Measurements from ENCODE around the gene MAP4K2.
"Not testable (repeated sequence)": the region's sequence is repeated elsewhere in the genome, so short reads cannot be mapped to it uniquely, and the experiment has no call there.

The MAP4K2 gene

DNA sequence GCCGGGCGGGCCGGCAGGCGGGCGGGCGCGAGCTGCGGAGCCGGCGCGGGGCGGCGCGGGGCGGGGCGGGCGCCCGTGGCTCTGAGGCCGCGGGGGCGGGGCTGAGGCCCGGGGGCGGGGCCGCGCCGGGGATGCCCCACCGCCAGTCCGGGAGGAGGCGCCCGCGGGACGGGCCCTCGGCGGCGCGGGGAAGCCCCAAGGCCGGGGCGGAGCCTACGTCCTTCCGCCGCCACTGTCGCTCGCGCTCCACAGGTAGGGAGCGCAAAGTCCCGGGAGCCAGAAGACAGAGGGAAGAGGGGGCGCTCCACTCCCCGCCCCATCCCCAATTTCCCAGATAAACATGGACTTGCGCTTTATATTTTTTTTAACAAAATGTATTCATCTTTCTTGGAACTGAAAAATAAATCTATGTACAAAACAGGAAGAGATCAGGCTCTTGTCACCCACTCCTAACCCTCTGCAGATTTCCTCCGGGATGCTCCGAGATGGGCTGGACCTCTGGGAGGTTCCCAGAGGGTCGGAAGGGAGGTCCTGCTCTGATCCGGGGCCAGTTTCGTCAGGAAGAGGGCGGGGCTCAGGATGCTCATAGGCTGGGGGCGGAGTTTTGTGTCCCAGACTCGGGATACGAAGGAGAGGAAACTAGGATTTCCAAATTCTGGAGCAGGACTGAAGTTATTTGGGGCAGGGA is at the start of gene MAP4K2:
Gene MAP4K2, minus strand, starts transcription at position 57 of the 688 bp plus-strand sequence. CDS start 65 bp downstream, outside the sequence.
- peak; percentile 97 for DNase-seq (ENCODE audit: low spot score)

DNA sequence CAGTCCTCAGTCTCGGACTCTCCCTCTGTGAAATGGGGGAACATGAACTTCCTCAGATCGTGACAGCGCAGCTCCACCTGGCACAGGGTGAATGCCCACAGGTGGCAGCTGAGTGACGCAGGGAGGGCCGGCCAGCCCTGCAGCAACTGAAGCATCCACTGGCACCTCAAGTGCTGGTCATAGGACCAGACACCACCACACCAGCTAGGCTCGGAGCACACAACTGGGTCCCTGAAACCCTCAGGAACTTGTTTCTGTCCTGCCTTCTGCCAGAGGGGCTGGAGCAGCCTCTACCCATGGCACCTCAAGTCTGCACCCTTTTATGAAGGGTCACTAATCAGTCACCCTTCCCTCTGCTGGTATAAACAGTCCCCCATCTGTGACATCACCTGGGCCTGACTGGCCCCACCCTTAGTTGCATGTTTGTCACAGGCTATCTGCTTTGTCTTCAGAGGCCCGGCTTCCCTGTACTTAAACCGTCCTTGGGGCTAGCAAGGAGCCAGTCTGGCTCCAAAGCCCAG is 48.9 kb upstream of the MAP4K2 start:
- DNase-seq (ENCODE audit: low spot score) = no peak

DNA sequence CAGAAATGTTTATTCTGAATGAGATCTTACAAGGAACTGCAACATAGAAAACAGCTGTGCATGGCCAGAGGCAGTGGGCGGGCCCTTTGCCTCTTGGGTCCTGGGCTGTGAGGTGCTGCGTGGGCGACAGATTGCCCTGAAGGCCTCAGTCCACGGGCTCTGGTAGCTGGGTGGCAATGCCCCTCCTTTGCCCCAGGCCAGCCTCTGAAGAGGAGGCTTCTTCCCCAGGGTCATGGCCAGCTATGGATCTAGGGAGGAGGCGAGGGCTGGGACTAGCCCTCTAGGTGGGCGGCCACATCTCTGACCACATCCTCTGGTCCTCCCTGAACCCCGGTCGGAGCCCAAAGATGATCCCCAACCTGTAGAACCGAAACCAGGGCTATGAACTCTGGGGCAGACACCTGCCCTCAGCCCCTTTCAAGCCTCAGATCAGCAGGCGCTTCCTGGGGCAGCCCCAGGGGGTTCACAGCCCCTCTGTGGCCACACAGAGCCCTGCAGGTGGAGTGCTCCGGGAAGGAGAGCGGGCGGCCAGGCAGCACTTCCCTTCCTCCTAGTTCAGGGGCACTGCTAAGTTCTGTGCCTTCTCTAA is 48.1 kb upstream of the MAP4K2 start:
- DNase-seq (ENCODE audit: low spot score) = peak; percentile 62

DNA sequence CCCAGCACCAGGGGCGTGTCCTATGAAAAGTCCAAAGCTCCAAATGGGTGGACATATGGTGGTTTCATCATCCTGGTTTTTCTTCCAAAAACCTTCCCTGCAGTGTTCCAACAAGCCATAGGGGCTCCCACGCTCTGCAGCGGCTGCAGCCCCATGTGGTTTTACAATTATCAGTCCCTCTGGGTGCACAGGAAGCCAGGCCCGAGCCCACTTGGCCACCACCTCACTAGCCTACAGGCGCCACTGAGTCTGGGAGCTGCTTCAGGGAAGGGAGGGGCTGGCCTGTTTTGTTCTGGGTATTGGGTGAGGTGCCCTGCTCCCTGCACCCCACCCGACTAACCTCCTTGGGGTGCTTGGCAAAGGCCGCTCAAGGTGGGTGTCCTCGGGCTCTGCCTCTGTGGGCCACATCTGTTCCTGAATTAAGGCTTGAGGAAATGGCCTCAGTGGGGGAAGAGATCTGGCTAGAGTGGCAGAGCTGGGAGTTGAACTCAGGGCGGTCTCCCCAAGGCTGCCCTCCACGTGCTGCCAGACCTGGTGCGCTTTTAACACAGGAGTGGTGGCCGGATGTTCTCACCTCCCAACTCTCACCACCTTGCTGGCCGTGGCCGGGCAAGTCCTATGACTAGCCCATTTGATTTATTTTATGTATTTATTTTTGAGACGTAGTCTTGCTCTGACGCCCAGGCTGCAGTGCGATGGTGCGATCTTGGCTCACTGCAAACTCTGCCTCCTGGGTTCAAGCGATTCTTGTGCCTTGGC is 46.8 kb upstream of the MAP4K2 start:
- no peak for DNase-seq (ENCODE audit: low spot score)

DNA sequence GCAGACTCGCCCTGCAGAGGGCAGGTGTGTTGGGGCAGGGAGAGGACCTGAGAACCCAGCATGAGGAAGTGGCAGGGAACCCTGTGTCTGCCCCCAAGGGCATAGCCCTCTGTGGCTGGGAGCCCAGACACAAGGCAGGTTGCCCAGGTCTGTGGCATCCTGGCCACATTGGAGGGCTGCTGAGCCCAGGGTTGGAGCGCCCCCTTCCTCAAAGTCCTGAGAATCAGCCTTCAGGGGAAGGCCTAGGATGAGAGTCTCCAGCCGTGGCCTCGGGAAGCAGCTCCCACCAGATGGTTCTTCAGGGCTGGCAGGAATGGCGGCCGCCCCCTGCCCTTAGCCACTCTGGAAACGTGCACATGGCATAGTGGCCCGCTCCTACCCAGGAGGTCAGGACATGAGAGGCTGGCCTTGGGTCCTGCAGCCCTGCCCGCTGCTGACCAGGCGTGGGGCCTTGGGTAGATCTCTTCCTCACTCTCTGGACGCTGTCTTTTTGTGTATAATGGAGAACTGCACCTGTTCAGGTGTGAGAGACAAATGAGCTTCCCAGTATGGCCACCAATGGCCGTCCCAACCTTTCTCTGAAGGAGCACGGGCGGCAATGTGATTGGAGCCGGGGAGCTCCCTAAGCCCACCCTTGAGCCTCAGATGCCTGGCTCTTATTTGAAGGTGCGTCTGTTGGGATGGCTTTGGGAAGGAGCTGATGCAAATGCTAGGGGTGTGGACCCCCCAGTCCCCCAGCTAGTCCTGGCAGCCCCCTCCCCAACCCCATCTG is 46.0 kb upstream of the MAP4K2 start:
- peak; percentile 66 for DNase-seq (ENCODE audit: low spot score)

DNA sequence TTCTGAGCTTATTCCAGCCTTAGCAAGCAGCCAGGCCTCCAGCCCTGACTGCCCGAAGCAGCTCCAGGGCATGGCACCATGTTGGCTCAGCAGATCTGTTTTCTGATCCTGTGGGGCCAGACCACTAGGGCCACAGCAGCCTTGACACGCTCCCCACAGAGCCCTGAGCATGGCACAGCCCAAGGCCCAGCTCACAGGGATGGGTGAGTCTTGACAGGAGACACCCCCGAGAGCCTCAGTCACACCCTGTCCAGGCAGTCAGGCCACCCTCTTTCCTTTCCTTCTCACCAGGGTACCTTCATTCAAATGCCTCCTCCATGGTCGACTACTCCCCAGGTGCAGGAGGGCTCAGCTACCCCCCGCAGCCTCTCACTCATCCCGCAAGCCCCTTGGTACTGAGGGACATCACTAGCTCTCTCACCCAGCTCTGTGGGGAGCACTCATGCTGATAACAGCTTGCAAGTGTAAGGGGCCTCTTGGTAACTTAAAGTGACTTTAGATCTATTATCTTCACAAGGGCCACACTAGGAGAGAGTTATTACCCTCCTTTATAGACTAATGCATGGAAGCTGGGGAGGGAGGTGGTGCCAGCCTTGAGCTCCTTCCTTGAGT is 45.3 kb upstream of the MAP4K2 start:
- DNase-seq (ENCODE audit: low spot score) = no peak

DNA sequence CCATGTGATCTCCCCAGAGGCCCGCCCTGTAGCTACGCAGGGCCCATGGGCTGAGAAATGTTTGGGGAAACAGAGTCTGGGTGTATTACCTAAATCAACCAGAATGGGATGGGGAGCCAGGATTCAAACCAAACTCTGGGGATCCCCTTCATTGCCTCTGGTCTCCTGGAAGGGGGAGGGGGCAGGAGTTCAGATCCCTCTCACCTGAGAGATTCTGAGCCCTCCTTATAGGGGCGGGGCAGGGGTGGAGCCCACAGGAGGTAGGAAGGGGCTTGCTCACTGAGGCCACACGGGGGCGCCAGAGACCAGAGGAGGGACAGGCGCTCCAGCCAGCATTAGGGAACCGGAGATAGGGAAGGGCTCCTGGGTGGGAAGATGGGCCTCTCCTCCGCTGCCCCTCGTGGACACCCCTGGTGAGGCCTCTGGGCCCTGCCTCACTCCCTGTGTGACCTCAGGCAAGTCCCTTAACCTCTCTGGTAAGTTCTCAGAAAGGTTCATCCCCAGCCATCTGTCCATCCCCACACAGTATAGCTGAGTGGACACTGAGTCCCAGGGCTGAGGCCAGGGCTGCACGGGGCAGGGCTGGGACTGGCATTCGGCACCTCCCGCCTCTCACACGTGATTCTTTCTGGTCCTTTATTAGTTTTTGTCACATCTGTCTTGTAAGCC is 44.1 kb upstream of the MAP4K2 start:
- DNase-seq (ENCODE audit: low spot score) = peak; percentile 88

DNA sequence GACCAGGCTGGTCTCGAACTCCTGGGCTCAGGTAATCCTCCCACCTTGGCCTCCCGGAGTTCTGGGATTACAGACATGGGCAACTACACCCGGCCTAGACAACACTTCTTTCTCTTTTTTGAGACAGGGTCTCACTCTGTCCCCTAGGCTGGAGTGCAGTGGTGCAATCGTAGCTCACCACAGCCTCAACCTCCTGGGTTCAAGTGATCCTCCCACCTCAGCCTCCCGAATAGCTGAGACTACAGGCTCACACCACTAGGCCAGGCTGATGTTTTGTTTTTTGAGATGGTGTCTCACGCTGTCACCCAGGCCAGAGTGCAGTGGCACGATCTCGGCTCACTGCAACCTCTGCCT is 42.7 kb upstream of the MAP4K2 start:
- not testable (repeated sequence) for DNase-seq (ENCODE audit: low spot score)

DNA sequence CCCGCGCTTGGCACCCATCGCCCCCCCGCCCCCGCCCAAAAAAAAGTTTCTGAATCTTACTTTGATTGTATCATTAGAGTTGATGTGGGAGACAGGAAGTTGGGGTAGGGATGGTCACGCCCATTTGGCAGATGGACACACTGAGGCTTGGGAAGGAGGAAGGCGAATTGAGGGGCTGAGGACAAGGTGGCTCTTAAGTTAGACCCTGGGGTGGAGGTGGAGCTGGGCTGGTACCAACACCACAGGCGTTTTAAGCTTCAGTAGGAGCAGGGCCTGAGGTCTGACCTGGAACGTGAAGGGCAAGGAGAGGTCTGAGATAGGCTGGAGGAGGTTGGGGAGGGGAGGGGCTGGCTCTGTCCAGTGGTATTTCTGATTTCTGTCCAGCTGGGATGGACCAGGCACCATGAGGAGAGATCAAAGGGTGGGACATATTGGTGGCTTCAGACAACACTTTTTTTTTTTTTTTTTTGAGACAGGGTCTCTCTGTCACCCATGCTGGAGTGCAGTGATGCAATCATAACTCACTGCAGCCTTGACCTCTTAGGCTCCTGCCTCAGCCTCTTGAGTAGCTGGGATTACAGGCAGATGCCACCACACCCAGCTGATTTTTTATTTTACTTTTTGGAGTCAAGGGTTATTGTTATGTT is 42.2 kb upstream of the MAP4K2 start:
- no peak for DNase-seq (ENCODE audit: low spot score)

DNA sequence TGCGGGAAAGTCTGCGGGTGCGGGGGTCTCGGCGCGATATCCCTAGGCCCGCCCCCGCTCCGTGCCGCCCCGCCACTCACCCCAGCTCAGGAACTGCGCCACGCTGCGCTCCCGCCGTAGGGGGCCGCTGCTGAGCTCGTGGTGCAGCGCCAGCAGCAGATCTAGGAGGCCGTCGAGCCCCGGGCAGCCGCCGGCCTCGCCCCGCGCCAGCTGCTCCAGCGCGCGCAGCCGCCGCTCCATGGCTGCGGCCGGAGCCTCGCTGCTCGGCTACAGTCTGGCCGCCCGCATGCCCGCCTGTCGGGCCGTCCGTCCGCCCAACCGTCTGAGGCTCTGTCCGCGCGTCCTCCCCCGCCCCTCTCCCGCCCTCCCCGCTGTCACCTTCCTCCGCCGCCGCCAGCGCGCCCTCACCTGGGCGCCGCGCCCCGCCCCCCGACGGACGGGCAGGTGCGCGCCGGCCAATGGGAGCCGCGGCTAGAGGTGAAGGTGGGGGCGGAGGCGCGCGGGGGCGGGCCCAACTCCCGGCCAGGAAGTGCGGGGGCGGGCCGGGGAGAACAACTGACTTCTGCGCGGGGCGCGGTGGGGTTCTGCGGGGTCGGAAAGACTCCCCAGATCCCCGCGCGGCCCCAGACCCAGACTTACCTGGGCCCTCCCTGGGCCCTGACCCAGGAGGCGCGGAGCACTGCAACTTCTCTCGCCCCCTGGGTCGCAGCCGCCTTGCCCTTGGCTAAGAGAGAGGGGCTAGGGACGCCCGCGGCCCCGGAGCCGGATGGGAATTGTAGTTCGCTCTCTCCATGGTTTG is 41.5 kb upstream of the MAP4K2 start, which contains the start of gene CDC42BPG:
Gene CDC42BPG, minus strand, starts transcription at position 324 of the 799 bp plus-strand sequence. Its CDS starts 84 bp downstream, at position 240.
- peak; percentile 98 for DNase-seq (ENCODE audit: low spot score)

DNA sequence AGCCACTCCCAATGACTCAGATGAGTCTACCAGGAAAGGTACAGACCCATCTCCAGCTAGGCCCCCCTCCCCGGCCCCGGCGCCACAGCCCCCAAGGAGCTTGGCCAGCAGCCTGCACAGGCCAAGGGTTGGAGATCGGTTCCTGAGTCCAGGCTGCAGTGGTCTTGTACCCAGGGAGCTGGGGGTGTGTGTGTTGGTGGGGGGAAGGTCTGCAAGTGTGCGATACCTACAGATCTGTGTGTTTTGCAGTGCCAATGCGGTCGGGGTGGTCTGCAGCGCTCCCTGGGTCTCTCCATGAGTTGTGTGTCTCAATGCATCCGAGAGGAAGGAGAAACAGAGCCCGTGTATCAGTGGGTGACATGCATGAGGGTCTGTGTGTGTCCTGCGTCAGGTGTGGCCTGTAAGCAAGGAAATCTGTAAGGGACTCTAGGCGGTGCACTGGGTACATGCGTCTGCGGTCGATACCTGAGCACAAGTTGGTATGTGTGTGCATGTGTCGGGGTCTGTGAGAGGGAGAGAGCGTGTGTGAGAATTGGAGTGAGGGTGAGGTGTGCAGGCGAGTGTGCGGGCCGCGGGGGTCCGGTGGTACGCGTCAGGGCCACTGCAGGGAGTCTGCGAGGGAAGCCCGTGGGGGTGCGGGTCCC is 40.8 kb upstream of the MAP4K2 start:
- DNase-seq (ENCODE audit: low spot score) = no peak

DNA sequence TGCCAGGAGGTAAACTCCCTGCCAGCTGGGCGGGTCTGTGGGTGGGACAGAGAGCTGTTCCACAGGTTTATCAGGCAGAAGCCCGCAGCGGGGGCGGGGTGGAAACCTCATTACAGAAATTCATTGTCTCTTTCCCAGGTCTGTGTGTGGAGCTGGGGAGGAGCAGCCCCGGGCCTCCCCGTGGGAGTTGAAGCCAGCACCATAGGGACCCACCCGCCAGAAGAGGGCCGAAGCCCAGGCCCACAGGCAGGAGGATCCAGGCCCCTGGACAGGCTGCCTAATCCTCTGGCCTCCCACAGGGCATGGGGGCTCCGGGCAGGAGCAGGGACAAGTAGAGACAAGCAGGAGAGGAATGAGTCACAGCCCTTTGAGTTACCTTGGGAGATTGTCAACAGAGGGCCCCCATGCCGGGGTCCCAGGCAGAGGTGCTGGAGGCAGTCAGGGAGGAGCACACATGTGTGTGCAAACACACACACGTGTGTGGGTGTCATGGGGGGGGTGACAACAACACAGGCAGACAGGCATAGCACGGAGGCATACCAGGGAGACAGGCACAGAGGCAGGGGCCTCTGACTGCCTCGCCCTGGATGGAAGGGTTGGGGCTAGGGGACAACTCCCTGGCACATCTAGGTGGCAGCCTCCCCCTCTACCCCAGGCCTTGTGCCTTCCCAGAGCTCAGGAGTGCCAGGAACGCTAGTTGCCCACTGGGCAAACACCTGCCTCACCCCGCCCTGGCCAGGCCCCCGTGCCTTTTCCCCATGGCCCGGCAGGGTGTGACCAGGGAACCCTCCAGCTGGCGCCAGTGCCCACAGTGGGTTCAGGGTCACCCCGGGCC is 40.1 kb upstream of the MAP4K2 start:
- peak; percentile 49 for DNase-seq (ENCODE audit: low spot score)

DNA sequence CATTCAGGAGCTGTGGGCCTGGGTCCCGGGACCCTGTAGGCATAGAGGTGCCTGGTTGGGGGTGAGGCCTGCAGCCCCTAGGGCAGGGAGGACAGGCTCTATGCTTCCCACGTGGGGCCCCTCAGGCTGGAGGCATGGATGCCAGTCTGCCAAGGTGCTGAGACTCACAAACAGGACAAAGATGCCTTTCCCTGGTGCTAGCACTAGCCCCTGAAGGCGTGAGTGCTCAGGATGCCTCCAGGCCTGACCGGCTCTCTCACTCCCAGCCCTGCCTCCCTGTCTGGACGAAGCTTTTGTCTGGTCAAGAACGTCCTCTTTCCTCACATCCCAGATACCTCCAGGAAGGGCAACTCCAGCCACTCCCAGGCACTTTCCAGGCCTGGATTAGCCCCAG is 39.3 kb upstream of the MAP4K2 start:
- no peak for DNase-seq (ENCODE audit: low spot score)

DNA sequence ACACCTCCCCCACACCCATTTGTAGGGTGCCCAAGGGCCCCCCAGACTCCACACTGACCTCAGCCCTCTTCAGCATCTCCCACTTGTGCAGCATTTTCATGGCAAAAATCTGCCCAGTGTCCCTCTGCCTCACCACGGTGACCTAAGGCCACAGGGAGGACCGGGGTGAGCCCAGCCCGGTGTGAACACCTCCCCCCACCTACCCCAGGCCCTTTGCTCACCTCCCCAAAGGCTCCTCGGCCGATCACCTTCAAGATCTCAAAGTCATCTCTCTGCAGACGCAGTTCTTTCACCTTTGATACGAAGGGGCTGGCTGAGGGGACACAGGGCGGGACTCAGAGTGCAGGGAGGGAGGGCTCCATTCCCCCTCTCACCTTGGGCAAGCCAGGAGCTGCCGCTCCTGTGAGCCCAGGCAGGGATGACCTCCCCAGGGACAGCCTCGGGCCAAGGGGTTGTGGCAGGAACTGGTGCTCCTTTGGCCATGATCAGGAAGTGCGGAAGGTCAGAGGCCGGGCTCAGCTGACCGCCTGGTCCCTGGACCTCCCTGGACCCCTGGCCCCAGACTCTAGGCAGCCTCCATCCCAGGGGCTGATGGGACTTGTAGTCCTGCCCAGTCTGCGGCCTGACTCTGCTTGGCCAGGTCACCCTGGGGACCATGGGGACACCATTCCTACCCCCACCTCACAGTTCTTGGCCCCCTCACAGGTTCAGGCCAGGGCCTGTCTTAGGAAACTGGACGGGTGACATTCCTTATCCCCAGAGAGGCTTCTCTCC is 38.8 kb upstream of the MAP4K2 start:
- peak; percentile 64 for DNase-seq (ENCODE audit: low spot score)

DNA sequence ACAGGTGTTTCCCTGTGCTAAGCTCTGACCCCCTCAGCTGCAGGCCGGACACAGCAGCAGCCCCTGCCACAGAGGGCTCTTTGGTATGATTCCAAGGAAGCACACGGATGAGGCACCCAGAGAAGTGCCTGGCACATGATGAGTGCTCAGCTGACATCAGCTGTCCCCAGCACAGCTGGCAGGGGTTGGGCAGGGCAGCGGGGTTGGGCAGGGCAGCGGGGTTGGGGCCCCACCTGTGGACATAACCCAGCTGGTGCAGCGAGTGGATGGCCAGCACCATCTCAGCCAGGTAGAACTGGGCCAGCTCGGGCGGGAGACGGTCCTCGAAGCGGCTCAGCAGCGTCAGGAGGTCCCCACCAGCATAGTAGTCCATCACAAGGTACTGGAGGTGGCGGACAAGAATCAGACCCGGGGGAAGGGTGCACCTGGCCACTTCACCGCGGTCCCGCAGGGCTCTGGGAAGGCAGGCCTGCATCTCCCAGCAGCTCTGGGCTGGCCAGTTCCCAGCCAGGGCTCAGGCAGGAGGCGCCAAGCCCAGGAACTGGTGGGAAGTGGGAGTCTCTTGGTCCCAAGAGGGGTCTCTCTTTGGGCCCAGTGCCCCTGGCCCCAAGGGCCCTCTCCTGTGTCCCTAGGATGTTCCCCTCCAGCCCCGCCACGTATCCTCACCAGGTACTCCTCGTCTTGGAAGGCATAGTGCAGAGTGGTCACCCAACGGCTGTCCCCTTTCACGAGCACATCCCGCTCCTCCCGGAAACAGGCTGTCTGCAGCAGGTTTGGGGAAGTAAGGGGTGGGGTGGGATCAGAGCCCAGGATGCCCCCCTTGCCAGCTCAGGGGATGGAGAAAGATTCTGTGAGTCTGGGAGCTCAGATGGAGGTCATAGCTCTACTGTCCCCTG is 37.1 kb upstream of the MAP4K2 start:
- DNase-seq (ENCODE audit: low spot score) = no peak

DNA sequence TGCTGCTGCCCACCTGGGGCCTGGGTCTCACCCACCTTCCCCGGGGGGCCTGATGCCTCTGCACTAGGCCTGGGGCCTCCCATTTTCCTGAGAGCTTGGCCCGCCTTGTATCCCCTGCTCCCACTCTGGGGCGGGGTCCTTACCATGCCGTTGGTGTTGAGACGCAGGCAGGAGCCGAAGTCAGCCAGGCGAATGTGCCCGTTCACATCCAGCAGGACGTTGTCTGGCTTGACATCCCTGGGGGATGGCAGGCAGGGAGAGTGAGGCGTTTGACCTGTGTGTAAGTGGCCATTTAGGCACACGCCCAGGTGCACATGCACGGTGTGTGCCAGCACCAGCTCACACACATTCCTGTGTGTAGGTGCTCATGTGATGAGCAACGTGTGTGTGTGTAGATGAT is 36.3 kb upstream of the MAP4K2 start:
- DNase-seq (ENCODE audit: low spot score) = no peak

Data from iPS-NIHi11 (cell line).